GM18526 (cell line): ENCODE measurements around the gene MYO1G.

Experiments
- POLR2A ChIP-seq: IDR thresholded peaks from 3 replicates; pipeline ENCODE4 v1.6.1; 2011; ENCODE audit not compliant: insufficient read length; ENCODE audit errors: extremely low read depth

The MYO1G gene

DNA sequence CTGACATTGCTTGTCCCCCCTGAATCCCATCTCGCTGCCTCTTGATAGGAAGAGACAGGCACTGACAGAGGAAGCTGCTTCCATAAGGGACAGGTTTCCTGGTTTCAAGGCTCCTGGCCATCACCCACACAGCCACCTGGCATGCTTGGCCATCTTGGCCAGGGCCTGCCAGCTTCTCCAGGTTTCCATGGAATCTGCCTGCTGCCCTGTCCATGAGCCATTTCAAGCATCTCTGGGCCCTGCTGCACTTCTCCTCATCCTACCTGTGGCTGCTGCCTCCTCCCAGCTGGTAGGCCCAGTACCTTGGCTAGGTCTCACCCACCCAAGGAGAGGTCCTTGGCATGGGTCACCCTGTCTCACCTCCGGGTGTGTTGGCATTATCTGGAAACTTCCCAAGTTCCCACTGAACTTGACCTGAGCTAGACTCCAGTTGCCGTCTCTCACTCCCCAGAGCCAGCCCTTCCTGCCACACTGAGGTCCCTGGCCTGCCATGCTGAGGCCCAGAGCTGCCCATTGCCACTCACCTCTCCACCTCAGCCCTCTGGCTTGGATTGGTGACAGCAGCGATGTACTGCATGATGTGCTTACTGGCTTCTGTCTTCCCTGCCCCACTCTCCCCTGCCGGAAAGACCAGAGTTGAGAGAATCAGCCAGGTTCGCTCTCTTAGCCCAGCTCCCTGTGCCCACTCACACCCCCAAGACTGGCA lies 2.6 kb downstream of the MYO1G start:
- TF ChIP-seq POLR2A = no peak

DNA sequence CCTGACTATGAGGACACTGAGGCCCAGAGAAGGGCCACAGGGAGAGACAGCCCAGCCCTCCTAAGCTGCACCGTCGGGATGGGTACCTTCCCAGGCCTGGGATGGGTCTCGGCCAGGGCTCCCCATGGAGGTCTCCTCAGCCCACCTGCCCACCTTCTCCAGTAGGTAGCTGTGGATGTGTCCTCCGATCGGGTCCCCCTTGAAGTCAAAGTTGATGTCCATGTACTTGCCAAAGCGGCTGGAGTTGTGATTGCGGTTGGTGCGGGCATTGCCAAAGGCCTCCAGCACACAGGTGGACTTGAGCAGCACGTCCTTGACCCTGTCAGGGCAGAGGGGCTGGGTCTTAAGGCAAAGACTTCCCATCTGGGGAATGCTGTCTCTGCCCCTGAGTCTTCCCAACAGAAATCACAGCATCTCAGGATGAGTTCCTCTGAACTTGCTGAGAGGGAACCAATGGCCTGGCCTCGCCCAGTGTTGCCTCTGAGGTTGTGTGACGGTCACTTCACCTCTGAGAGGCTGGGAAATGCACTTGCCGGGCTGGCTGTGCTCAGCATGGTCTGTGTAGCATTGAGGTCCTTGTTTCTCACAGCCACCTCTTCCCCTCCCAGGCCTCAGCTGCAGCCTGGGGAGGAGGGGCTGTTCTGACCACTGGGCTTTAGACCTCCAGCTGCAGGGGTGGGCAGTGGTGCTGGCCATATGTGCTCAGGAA lies 3.3 kb downstream of the MYO1G start:
- TF ChIP-seq POLR2A = no peak

DNA sequence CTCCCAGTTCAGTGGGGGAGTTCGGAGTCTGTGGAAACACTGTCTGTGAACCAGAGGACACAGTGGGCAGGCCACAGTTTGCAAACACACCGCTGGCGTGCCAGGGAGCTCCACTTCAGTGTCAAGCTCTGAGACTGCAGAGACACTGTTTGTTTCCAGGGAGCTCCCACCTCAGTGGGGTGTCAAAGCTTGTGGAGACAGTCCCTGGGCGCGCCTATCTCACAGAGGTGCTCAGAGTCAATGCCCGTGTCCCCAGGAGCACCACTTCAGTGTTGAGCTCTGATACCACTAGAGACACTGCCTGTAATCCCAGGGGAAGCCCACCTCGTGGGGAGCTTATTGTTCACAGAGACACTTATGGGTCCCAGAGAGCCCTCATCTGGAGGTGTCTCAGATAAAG lies 4.3 kb downstream of the MYO1G start:
- TF ChIP-seq POLR2A = no peak

DNA sequence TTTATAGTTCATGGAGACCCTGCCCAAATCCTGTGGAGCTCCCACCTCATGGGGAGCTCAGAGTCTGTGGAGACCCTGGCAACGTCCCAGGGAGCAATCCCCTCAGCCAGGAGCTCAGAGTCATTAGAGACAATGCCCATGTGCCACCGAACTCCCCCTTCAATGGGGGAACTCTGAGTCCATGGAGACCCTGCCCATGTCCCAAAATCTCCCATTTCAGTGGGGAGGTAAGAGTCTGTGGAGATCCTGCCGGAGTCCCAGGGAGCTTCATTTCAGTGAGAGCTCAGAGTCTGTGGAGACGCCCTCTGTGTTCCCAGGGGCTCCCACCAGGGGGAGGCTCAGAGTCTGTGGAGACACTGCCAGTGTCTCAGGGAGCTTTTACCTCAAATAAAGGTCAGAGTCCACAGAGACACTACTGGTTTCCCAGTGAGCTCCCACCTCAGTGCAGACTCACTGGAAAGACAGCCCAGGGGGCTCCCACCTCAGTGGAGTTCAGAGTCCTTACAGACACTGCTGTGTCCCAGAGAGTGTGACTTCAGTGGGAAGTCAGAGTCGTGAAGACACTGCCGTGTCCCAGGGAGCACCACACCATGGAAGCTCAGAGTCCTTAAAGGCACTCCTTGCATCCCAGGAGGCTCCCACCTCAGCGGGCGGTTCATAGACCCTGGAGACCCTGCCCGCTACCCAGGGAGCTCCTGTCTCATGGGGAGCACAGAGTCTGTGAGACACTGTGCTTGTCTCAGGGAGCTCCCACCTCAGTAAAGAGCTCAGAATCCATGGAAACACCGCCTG lies 5.0 kb downstream of the MYO1G start:
- no peak for TF ChIP-seq POLR2A

DNA sequence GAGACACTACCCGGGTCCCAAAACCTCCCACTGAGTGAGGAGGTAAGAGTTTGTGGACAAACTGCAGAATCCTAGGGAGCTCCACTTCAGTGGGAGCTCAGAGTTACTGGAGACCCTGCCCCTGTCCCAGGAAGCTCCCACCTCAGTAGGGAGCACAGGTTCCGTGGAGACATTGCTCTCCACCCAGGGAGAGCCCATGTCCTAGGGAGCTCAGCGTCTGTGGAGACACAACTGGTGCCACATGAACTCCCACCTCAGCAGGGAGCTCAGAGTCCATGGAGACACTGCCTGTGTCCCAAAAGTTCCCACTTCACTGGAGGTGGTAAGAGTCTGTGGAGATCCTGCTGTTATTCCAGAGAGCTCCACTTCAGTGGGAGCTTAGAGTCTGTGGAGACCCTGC lies 6.3 kb downstream of the MYO1G start:
- TF ChIP-seq POLR2A = no peak

DNA sequence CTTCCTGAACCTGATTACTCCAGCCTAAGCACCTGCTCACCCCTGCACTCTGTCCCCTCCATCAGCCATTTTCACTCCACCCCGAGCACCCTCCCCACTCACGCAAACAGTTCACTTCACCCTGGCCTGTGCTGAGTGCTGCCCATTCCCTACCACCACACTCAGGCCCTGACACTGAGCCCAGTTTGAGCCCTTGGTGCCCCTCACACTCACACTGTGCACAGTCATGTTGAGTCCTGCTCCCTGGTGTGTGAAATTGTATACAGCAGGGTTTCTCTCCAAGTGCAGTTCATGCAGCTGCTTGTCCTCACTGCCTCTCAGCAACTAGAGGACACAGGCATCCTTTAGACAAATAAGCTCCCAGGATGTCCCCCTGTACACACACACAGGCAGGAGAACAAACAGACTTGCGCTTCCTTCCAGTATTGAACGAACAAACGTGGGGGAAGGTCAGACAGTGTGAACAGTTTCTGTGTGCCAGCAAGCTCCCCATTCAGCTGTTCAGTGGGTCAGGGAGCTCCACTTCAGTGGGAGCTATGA lies 6.8 kb downstream of the MYO1G start:
- peak; percentile 19 for TF ChIP-seq POLR2A

DNA sequence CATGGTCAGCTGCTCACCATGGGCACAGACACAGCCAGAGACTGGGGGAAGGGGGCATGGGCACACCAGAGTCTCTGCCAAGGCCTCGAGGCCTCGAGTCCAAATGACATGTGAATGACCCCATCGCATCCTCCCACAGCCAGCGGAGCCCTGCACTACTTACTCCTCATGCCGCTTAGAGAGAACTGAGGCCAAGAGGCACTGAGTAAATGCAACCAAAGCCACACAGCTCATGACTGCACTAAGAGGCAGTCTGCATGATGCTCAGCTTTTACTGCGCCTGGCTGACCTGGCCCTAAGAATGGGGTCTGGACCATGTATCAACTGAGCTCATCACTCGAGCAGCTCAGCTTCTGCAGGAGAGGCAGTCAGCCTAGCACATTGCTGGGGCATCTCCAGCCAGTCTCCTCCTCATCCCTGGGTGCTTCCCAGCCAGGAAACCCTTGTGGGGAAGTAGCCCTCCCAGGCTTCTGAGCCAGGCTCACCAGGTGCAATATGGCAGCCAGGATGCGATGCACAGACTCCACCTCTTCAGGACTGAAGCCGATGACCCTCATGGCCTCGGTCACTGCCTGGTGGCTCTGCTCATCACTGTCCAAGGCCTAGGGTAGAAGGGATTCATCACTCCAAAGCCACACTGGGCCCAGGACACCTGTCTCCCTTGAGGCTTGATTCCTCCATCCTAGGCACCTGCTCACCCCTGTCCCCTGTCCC lies 7.5 kb downstream of the MYO1G start:
- no peak for TF ChIP-seq POLR2A

DNA sequence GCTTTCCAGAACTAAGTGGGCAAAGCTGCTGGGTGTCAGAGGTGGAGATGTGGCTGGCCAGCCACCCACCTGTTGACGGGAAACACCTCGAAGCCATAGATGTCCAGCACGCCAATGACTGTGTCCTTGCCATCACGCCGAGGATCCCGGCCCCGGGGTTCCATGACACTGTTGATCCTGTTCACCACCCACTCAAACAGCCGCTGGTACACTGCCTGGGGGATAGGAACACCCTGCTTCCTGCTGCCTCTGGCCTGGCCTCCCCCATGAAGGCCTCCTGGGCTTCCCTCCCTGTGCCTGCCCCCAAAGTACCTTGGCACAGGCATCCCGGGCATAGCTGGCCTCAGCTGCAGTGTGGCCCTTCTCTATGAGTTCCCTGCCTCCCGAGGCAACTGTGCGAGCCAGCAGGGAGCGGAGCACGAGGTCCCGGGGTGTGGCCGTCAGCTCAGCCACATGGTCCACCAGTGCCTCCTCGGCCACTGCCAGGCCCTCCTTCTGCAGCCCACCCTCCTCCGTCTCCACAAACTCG lies 8.2 kb downstream of the MYO1G start:
- no peak for TF ChIP-seq POLR2A

DNA sequence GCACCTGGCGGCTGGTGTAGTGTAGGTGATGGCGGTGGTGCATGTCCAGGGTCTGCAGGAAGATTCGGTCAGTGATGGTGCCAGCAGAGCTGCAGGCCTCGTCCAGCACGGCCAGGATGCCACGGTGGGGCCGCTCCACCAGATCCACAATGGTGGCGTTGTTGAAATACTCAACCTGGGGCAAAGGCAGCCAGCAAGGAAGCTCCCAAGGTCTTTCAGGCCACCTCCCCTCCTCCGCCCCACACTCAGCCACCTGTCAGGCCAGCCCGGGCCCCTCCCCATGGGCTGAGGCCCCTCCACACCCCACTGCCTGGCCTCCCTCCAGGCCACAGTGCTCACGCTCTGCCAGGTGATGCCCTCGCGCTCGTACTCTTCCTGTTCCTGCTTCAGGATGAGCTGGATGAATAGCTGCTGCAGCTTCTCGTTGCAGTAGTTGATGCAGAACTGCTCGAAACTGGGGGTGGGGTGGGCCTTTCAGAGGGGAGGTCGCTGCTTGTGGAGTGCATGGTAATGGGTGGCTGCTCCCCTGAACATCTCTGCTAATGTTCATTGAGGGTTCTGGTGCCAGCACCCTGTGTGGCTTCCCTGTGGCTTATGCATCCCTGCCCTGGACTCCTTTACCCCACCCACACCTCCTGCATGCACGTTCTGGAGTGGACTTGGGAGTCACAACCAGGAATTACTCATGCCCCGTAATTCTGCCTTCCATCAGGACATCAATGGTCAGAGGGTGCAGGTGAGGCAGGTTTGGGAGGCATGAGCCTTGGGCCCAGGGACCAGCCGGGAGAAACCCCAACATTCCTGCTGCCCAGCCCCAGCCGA lies 8.9 kb downstream of the MYO1G start:
- TF ChIP-seq POLR2A = no peak

DNA sequence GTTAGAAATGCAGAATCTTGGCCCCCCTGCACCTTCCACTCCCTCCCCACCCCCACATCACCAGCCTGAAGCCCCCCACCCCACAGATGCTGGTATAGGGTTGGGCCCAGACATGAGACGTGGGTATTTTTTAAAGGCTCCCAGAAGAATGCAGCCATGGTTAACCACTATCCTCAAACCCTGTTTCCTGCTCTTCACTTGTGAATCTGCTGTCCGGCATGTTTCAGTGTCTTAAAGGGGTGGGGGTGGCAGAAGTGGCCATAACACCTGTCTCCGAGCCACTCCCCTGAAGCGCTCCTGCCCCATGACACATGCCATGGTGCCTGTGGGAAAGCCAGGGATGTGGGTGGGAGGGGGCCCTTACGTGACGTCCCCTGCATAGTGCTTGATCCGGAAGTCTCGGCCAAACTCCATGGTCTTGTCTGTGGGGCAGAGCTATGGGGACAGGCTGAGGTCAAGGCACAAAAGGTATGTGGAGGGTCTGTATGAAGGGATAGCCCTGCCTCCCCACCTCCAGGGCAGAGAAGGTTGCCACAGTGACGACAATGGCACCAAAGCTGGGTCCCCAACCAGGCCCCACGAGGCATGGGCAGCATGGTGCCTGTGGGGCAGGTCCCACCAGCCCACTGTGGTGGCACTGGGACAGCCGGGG lies 9.6 kb downstream of the MYO1G start:
- TF ChIP-seq POLR2A = no peak

DNA sequence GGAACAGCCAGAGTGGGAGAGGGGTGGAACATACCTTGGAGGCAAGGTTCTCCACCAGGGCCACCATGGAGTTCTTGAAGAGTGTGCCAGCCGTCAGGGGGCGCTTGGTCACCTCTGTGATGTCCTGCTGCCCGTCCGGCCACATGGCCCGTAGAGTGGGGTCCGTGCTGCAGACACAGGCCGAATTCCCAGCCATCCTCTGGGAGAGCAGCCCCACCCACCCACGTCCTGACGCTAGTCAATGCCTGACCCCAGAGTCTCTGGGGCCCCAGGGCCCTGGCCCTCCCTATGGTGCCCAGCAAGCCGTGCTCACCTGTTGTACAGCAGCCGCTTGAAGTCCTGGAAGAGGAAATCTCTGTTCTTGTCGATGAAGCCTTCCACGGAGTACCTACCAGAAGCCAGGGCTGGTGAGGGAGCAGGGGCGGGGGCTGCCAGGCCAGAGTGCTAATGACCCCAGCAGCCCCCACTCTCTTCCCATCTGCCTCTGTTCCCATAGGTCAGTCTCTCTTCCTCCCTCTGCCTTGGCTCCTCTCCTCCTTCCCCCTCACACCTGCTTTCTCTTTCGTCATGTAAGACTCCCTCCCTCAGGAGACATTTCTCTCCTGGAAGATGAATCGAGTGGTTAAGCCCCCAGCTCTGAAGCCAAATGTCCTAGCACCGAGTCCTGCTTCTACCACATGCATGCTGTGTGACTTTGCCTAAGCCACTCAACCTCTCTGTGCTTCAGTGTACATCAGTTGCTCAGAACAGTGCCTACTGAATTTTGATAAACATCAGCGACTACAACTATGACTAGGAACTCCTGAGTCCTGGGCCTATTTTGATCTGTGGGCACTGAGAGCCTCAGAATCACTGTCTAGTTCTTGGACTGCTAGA lies 11.0 kb downstream of the MYO1G start:
- no peak for TF ChIP-seq POLR2A

DNA sequence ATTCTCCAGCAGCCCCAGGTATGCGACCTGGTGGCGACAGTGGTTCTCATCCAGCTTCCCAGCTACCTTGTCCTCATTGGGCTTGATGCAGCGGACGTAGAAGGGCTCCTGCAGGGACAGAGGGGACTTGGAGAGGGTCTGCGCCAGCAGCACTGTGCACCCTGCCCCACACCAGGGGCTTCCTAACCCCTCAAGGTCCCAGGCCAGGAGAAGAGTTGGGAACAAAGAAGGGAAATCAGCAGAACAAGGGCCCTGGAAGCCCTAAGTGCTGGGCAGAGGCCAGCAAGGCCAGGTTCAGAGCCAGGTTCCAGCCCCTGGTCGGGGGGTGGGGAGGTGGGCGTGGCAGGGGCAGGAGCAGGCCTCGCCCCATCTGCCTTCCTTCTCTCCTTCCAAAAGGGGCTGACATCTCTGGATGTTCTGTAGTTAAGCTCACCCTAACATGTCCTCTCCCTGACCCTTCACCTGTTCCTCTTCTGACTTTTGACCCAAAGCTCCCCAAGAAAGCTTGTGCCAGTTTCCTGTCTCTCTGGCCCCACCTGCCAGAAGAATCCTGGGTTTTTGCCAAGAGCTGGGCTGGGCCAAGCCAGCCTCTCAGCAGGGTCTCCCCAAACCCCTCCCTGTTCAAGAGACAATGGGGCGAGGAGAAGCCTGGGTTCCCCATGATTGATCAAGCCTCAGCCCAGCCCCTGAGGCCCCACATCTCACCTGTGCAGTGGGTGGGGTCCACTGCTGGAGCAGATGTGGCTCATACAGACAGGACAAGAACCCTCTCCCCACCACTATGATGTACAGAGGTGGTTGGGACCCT lies 11.9 kb downstream of the MYO1G start:
- no peak for TF ChIP-seq POLR2A
